K562 (cell line): Measurements from ENCODE around the gene NDFIP2. TPM values are rescaled to one million over a fixed set of nuclear protein-coding genes. Genes with fewer than 3 reads are reported as not detected.
A peak's percentile ranks its signal among the peaks of the same experiment; 100 is the strongest.

Experiments
- CEBPZ ChIP-seq: fragments of 150-350 bp; IDR thresholded peaks from 2 replicates; pipeline ENCODE4 v1.6.1; 2014; ENCODE audit warnings: low read depth, mild to moderate bottlenecking, low read length, borderline replicate concordance
- CUX1 ChIP-seq: fragments of 200-800 bp; sonication (Bioruptor generic); IDR thresholded peaks from 2 replicates; pipeline ENCODE4 v1.6.1; 2016; ENCODE audit warnings: missing genetic modification characterization, missing compliant biosample characterization
- DEAF1 ChIP-seq: fragments of 450-650 bp; formaldehyde crosslinking; IDR thresholded peaks from 2 replicates; pipeline ENCODE4 v1.4.0; 2020; ENCODE audit warnings: mild to moderate bottlenecking, moderate library complexity
- IRF9 ChIP-seq: fragments of 450-650 bp; IDR thresholded peaks from 2 replicates; pipeline ENCODE4 v1.6.1; 2016; ENCODE audit warnings: missing biosample characterization, missing genetic modification characterization
- KDM5B ChIP-seq: fragments of 200-600 bp; sonication (generic); IDR thresholded peaks from 2 replicates; pipeline ENCODE4 v1.6.1; 2012; ENCODE audit warnings: low read depth, mild to moderate bottlenecking, moderate library complexity, low read length, control low read depth, inconsistent platforms; ENCODE audit not compliant: insufficient replicate concordance
- POLR2H ChIP-seq: IDR thresholded peaks from 2 replicates; pipeline ENCODE4 v1.6.1; 2016; ENCODE audit warnings: missing genetic modification characterization, low read depth, mild to moderate bottlenecking, control low read depth, missing compliant biosample characterization, moderate library complexity
- UBTF ChIP-seq, 2 experiments: IDR thresholded peaks; 2 replicates each; pipeline ENCODE4 v1.6.1; 2012; ENCODE audit warnings: improper control_type of control experiment in 2 of 2, low read depth in 2 of 2, low read length in 2 of 2, borderline replicate concordance in 1 of 2
- ZBTB2 ChIP-seq: fragments of 450-650 bp; IDR thresholded peaks from 2 replicates; pipeline ENCODE4 v1.6.1; 2016; ENCODE audit warnings: antibody characterized with exemption
- ZNF785 ChIP-seq: fragments of 250-450 bp; sonication (Bioruptor Pico); IDR thresholded peaks from 2 replicates; pipeline ENCODE4 v1.4.0; 2020; ENCODE audit warnings: mild to moderate bottlenecking
- polyA plus RNA-seq, 8 experiments: library from polyadenylated mRNA; depleted of rRNA in 4 of 8; stranded (reverse) in 5 of 8; unstranded in 3 of 8; fragments of >200 nt; fragmentation: Nextera tagmentation in 2 of 8; fragmentation: Illumina TruSeq in 1 of 8; extraction: Ambion mirVana in 2 of 8; extraction: Trizol in 1 of 8; gene quantifications; 2 replicates each; pipeline versions ENCODE4 v1.2.1 to v1.2.3, GENCODE V29; 2011 to 2014; ENCODE audit warnings: inconsistent platforms in 1 of 8, missing spikeins in 1 of 8
- total RNA-seq, 7 experiments: library from RNA; depleted of rRNA in 6 of 7; stranded (reverse); fragments of >200 nt in 6 of 7; fragmentation: Illumina TruSeq in 2 of 7; extraction: Trizol in 2 of 7; gene quantifications; 2 replicates each; pipeline versions ENCODE4 v1.2.1 to v1.2.3, GENCODE V29; 2011 to 2021; ENCODE audit warnings: low replicate concordance in 1 of 7

Gene NDFIP2
- total and polyA plus RNA-seq, 9 of the 15 experiments (the other 6 are each of a cell fraction or from before 2014, with no cell fraction given): 13.4 to 54.4 (median 27.8) TPM

- TF ChIP-seq DEAF1 (CRISPR knock-in tag) (no peak), IRF9 (tag) (no peak), POLR2H (tag) (0 out of 2 replicates have a peak, but pooled peaks have one; percentile 43), UBTF (IDR thresholded peaks at IDR 0.05; ENCODE audit: borderline replicate concordance in 1 of 2, low read depth in 2 of 2, low read length in 2 of 2) (peak; percentile 84 to 96; a peak in 3 of 4 replicates), CEBPZ (no peak), ZNF785 (CRISPR knock-in tag) (no peak), KDM5B (peak; percentile 77), ZBTB2 (peak; percentile 59; the same call in 1 of the 2 replicates), CUX1 (CRISPR knock-in tag) (no peak)
These were observed at the start of gene NDFIP2 (continued) for GRCh38 chr13:79480954-79481684.
